Loucy (cell line): Measurements from ENCODE around the gene CDK8.

ENCODE experiments used
- EZH2phosphoT487 ChIP-seq: fragments of 200-600 bp; IDR thresholded peaks from 2 replicates; pipeline ENCODE4 v1.6.1; 2018; ENCODE audit warnings: antibody characterized with exemption, mild to moderate bottlenecking, moderate library complexity, borderline replicate concordance
- TF ChIP-seq, protein P1 (sequence below): fragments of 200-600 bp; sonication (generic); conservative IDR thresholded peaks from 2 replicates; pipeline ENCODE4 v1.5.1; 2014; ENCODE audit warnings: mild to moderate bottlenecking, antibody characterized with exemption, low read length

DNA sequence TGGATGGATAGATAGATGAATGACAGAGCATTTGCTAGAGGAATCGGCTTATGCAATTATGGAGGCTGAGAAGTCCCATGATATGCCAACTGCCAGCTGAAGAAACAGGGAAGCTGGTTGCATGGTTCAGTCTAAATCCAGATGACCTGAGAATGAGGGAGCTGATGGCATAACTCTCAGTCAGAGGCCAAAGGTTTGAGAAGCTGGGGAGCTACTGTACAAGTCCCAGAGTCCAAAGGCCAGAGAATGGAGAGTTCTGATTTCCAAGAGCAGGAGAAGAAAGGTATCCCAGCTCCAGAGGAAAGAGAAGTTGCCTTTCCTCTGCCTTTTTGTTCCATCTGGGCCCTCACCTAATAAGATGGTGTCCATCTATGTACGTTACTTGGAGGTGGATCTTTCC, 108.3 kb downstream of the CDK8 start:
- TF ChIP-seq, protein P1, sequence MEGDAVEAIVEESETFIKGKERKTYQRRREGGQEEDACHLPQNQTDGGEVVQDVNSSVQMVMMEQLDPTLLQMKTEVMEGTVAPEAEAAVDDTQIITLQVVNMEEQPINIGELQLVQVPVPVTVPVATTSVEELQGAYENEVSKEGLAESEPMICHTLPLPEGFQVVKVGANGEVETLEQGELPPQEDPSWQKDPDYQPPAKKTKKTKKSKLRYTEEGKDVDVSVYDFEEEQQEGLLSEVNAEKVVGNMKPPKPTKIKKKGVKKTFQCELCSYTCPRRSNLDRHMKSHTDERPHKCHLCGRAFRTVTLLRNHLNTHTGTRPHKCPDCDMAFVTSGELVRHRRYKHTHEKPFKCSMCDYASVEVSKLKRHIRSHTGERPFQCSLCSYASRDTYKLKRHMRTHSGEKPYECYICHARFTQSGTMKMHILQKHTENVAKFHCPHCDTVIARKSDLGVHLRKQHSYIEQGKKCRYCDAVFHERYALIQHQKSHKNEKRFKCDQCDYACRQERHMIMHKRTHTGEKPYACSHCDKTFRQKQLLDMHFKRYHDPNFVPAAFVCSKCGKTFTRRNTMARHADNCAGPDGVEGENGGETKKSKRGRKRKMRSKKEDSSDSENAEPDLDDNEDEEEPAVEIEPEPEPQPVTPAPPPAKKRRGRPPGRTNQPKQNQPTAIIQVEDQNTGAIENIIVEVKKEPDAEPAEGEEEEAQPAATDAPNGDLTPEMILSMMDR = no peak
- no peak for TF ChIP-seq EZH2phosphoT487
